HEK293 (cell line): ENCODE results near the gene LTO1.

Experiments used
- CTCF ChIA-PET: fragments of 350-600 bp; formaldehyde crosslinking; extraction: SDS; loops from one replicate; lab custom pipeline; 2021; ENCODE audit warnings: antibody characterized with exemption; lab: Yijun Ruan, JAX
- POLR2A ChIA-PET: fragments of 300-600 bp; formaldehyde crosslinking; extraction: SDS; loops from one replicate; lab custom pipeline; 2020; ENCODE audit warnings: antibody characterized with exemption, inconsistent platforms; lab: Yijun Ruan, JAX
- H3K27ac ChIP-seq: fragments of 200-500 bp; sonication (Bioruptor generic); 2 replicates; pipeline ENCODE4 v1.5.1; 2014; ENCODE audit warnings: low read depth, low read length, control low read depth, inconsistent platforms; ENCODE audit errors: extremely low read depth
- H3K36me3 ChIP-seq, 2 experiments: fragments of 200-500 bp in 1 of 2; sonication (Bioruptor generic) in 1 of 2; 1 replicate in 1 of 2; 2 replicates in 1 of 2; pipeline ENCODE4 v1.5.1; 2014 to 2017; ENCODE audit warnings: inconsistent platforms in 2 of 2, low read length in 2 of 2; ENCODE audit not compliant: control insufficient read depth in 2 of 2, insufficient read depth in 1 of 2
- H3K4me1 ChIP-seq: fragments of 200-500 bp; sonication (Bioruptor generic); 2 replicates; pipeline ENCODE4 v1.5.1; 2014; ENCODE audit warnings: mild to moderate bottlenecking, low read length, inconsistent platforms; ENCODE audit not compliant: control insufficient read depth, insufficient read depth
- H3K4me3 ChIP-seq: 2 replicates; pipeline ENCODE4 v1.5.1; 2011; ENCODE audit warnings: low read depth, mild to moderate bottlenecking, control low read depth, low read length, moderate library complexity
- H3K9me3 ChIP-seq: fragments of 200-500 bp; sonication (Bioruptor generic); 2 replicates; pipeline ENCODE4 v1.5.1; 2014; ENCODE audit warnings: low read depth, low read length, inconsistent platforms; ENCODE audit not compliant: control insufficient read depth, insufficient read depth
- GLI4 ChIP-seq: fragments of 450-650 bp; formaldehyde crosslinking; IDR thresholded peaks from 2 replicates; pipeline ENCODE4 v1.5.1; 2016; ENCODE audit warnings: missing biosample characterization, missing genetic modification characterization
- PRDM4 ChIP-seq: fragments of 450-650 bp; formaldehyde crosslinking; IDR thresholded peaks from 2 replicates; pipeline ENCODE4 v1.5.1; 2017; ENCODE audit warnings: missing biosample characterization, missing genetic modification characterization
- REPIN1 ChIP-seq: fragments of 450-650 bp; formaldehyde crosslinking; IDR thresholded peaks from 2 replicates; pipeline ENCODE4 v1.5.1; 2017; ENCODE audit warnings: missing biosample characterization, missing genetic modification characterization, low read depth
- ZBTB17 ChIP-seq: fragments of 450-650 bp; formaldehyde crosslinking; IDR thresholded peaks from 2 replicates; pipeline ENCODE4 v1.5.1; 2016; ENCODE audit warnings: missing biosample characterization, missing genetic modification characterization
- ZBTB49 ChIP-seq: fragments of 450-650 bp; formaldehyde crosslinking; IDR thresholded peaks from 2 replicates; pipeline ENCODE4 v1.5.1; 2016; ENCODE audit warnings: missing biosample characterization, missing genetic modification characterization, low read depth
- ZEB2 ChIP-seq: fragments of 450-650 bp; formaldehyde crosslinking; IDR thresholded peaks from 2 replicates; pipeline ENCODE4 v1.5.1; 2016; ENCODE audit warnings: missing biosample characterization, missing genetic modification characterization
- ZNF248 ChIP-seq: fragments of 450-650 bp; formaldehyde crosslinking; IDR thresholded peaks from 2 replicates; pipeline ENCODE4 v1.5.1; 2017; ENCODE audit warnings: missing biosample characterization, missing genetic modification characterization
- ZNF266 ChIP-seq: fragments of 450-650 bp; formaldehyde crosslinking; IDR thresholded peaks from 2 replicates; pipeline ENCODE4 v1.5.1; 2016; ENCODE audit warnings: missing biosample characterization, missing genetic modification characterization, low read depth
- ZNF274 ChIP-seq, 2 experiments: fragments of 200-500 bp in 1 of 2; fragments of 450-650 bp in 1 of 2; sonication (Bioruptor generic) in 1 of 2; formaldehyde crosslinking in 1 of 2; IDR thresholded peaks; 2 replicates each; pipeline versions ENCODE4 v1.5.1 to v1.6.1; 2014 to 2016; ENCODE audit warnings: borderline replicate concordance in 1 of 2, inconsistent platforms in 1 of 2, low read length in 1 of 2, missing biosample characterization in 1 of 2, missing genetic modification characterization in 1 of 2
- ZNF324 ChIP-seq: fragments of 450-650 bp; formaldehyde crosslinking; IDR thresholded peaks from 2 replicates; pipeline ENCODE4 v1.5.1; 2016; ENCODE audit warnings: missing biosample characterization, missing genetic modification characterization
- ZNF362 ChIP-seq: fragments of 450-650 bp; formaldehyde crosslinking; IDR thresholded peaks from 2 replicates; pipeline ENCODE4 v1.5.1; 2016; ENCODE audit warnings: missing biosample characterization, missing genetic modification characterization
- ZNF394 ChIP-seq: fragments of 450-650 bp; formaldehyde crosslinking; IDR thresholded peaks from 2 replicates; pipeline ENCODE4 v1.5.1; 2016; ENCODE audit warnings: missing biosample characterization, missing genetic modification characterization, mild to moderate bottlenecking, moderate library complexity, borderline replicate concordance
- ZNF398 ChIP-seq: fragments of 450-650 bp; formaldehyde crosslinking; IDR thresholded peaks from 2 replicates; pipeline ENCODE4 v1.5.1; 2017; ENCODE audit warnings: missing biosample characterization, missing genetic modification characterization
- ZNF510 ChIP-seq: fragments of 450-650 bp; formaldehyde crosslinking; IDR thresholded peaks from 2 replicates; pipeline ENCODE4 v1.5.1; 2018; ENCODE audit warnings: mild to moderate bottlenecking, missing genetic modification characterization, missing biosample characterization; ENCODE audit not compliant: insufficient replicate concordance
- ZNF560 ChIP-seq: fragments of 450-650 bp; formaldehyde crosslinking; IDR thresholded peaks from 2 replicates; pipeline ENCODE4 v1.5.1; 2017; ENCODE audit warnings: missing biosample characterization, missing genetic modification characterization, borderline replicate concordance
- ZNF596 ChIP-seq: fragments of 450-650 bp; IDR thresholded peaks from 2 replicates; pipeline ENCODE4 v1.5.0; 2018; ENCODE audit warnings: missing biosample characterization, mild to moderate bottlenecking, missing genetic modification characterization, moderate library complexity
- ZNF660 ChIP-seq: fragments of 450-650 bp; IDR thresholded peaks from 2 replicates; pipeline ENCODE4 v1.5.1; 2018; ENCODE audit warnings: missing biosample characterization, mild to moderate bottlenecking, missing genetic modification characterization
- ZNF776 ChIP-seq: fragments of 450-650 bp; formaldehyde crosslinking; IDR thresholded peaks from 2 replicates; pipeline ENCODE4 v1.5.0; 2017; ENCODE audit warnings: missing biosample characterization, missing genetic modification characterization, borderline replicate concordance
- ZSCAN16 ChIP-seq: fragments of 450-650 bp; formaldehyde crosslinking; IDR thresholded peaks from 2 replicates; pipeline ENCODE4 v1.5.1; 2016; ENCODE audit warnings: missing biosample characterization, missing genetic modification characterization
- ZSCAN23 ChIP-seq: fragments of 450-650 bp; formaldehyde crosslinking; IDR thresholded peaks from 2 replicates; pipeline ENCODE4 v1.5.1; 2016; ENCODE audit warnings: missing biosample characterization, missing genetic modification characterization
- ZXDB ChIP-seq: fragments of 450-650 bp; formaldehyde crosslinking; IDR thresholded peaks from 2 replicates; pipeline ENCODE4 v1.5.1; 2016; ENCODE audit warnings: missing biosample characterization, missing genetic modification characterization

Gene LTO1

GRCh38 chr11:69662021-69662698 is 13.0 kb downstream of the LTO1 start (continued):
- TF ChIP-seq PRDM4 (tag by site-specific recombination) = no peak
- TF ChIP-seq GLI4 (tag by site-specific recombination) = no peak
- TF ChIP-seq REPIN1 (tag by site-specific recombination) = no peak
- TF ChIP-seq ZSCAN23 (tag by site-specific recombination) = no peak
- no peak for TF ChIP-seq ZNF266 (tag by site-specific recombination)

- CTCF ChIA-PET = interaction anchor here (0.6 to 4.1 kb wide), 3 partner anchors 9 to 364 kb away, joined by 3 to 24 read pairs (median 8); partner anchors contain the start of gene LTO1
- no peak overlapping the region for H3K4me3 ChIP-seq
- H3K4me1 ChIP-seq = no peaks in the 10 kb centered on the region
- POLR2A ChIA-PET = interaction anchor here (1.1 kb wide), 1 partner anchor 22 kb away, joined by 6 read pairs; no protein-coding TSS in a partner anchor
- no peak for TF ChIP-seq ZSCAN16
- TF ChIP-seq ZNF560 = no peak
- no peak for TF ChIP-seq REPIN1 (tag by site-specific recombination)
- no peak for TF ChIP-seq ZNF660 (tag by site-specific recombination)
- TF ChIP-seq ZNF324 (tag by site-specific recombination) = no peak
- TF ChIP-seq ZNF274 (IDR thresholded peaks at IDR 0.05; ENCODE audit: low read length) = no peak
- no peak for TF ChIP-seq ZNF274 (tag by site-specific recombination; IDR thresholded peaks at IDR 0.05; ENCODE audit: borderline replicate concordance)
- no peak for TF ChIP-seq ZBTB17 (tag by site-specific recombination)
- TF ChIP-seq ZNF362 (tag by site-specific recombination) = no peak
- TF ChIP-seq ZBTB49 = no peak
- no peak for TF ChIP-seq ZNF394
- no peak for TF ChIP-seq ZNF510 (tag by site-specific recombination)
- TF ChIP-seq ZNF248 (tag by site-specific recombination) = no peak
- TF ChIP-seq ZNF776 (tag by site-specific recombination) = no peak
- no peak for TF ChIP-seq ZNF596 (tag by site-specific recombination)
- TF ChIP-seq ZEB2 (tag by site-specific recombination) = no peak
- TF ChIP-seq ZXDB (tag by site-specific recombination) = no peak
- TF ChIP-seq ZNF398 = no peak
- no peak overlapping the region for H3K27ac ChIP-seq
- H3K9me3 ChIP-seq = no peaks in the 10 kb centered on the region
- peaks cover 0 to 37% of the 10 kb centered on the region in 2 experiments; a peak in 1 of 3 replicates for H3K36me3 ChIP-seq
Observed at GRCh38 chr11:69661413-69661715, 13.8 kb downstream of the LTO1 start.
